Thoracic aorta (tissue), 2 donors: ENCODE data around the gene CNTN1. TPM values are rescaled to one million over a fixed set of nuclear protein-coding genes. Genes with fewer than 3 reads are reported as not detected.

Source experiments
- ATAC-seq: fragments of 150-250 bp; one replicate; pipeline ENCODE4 v1.8.0; 2017; ENCODE audit warnings: low read depth; ENCODE audit not compliant: insufficient number of reproducible peaks, low FRiP score
- DNase-seq: peaks from one replicate; pipeline ENCODE4 v3.0.0-alpha.2; 2020; ENCODE audit warnings: low spot score
- H3K27ac ChIP-seq, 2 donors: fragments of 200-600 bp; sonication (generic); 1 replicate in 1 of 2; 2 replicates in 1 of 2; pipeline ENCODE4 v1.5.1; 2016; ENCODE audit warnings: mild to moderate bottlenecking in 2 of 2, moderate library complexity in 2 of 2
- H3K27me3 ChIP-seq: fragments of 200-600 bp; sonication (generic); replicated peaks from 2 replicates; pipeline ENCODE4 v1.6.0; 2016; ENCODE audit warnings: mild to moderate bottlenecking; ENCODE audit not compliant: insufficient read depth
- H3K36me3 ChIP-seq: fragments of 200-600 bp; sonication (generic); one replicate; pipeline ENCODE4 v1.5.1; 2016
- H3K4me1 ChIP-seq, 2 donors: fragments of 200-600 bp; sonication (generic); 1 replicate in 1 of 2; 2 replicates in 1 of 2; pipeline versions ENCODE4 v1.5.1 to v1.6.0; 2016; ENCODE audit warnings: low read depth in 2 of 2, mild to moderate bottlenecking in 1 of 2; ENCODE audit not compliant: control insufficient read depth in 1 of 2
- H3K4me3 ChIP-seq: fragments of 200-600 bp; sonication (generic); 2 replicates; pipeline ENCODE4 v1.5.1; 2016; ENCODE audit warnings: mild to moderate bottlenecking
- H3K9me3 ChIP-seq: fragments of 200-600 bp; sonication (generic); 2 replicates; pipeline ENCODE4 v1.5.1; 2016
- total RNA-seq, 2 donors: library from RNA; depleted of rRNA; stranded (reverse); fragments of >200 nt; gene quantifications; one replicate each; pipeline versions ENCODE4 v1.1.0 to v1.2.3, GENCODE V29; 2016
- TF ChIP-seq, protein P1 (sequence below): fragments of 200-600 bp; sonication (generic); IDR thresholded peaks from one replicate; pipeline ENCODE4 v1.5.1; 2019; ENCODE audit warnings: antibody characterized with exemption

CNTN1 gene
- total RNA-seq, 2 donors from 2014 or later = 16.1 to 42.8 TPM

DNA sequence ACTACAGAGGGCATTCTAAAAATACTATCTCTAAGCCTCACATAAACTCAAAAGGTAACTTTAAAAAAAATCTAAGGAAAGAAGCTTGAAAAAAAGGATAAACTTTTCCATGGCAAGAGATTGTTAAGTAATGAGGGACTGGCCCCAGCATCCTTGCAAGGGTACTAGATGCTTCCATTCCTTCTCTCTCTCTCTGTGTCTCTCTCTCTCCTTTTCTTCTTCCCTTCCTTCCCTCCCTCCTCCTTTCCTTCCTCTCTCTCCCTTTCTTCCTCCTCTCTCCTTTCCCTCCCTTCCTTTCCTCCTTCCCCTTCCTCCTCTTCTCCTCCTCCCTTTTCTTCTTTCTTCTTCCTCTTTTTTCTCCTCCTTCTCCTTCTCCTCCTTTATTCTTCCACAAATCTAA, 23.8 kb downstream of the CNTN1 start:
- no peaks in the 10 kb centered on the region for H3K4me1 ChIP-seq
- H3K4me3 ChIP-seq = no peak overlapping the region
- H3K9me3 ChIP-seq = no peaks in the 10 kb centered on the region
- TF ChIP-seq, protein P1, sequence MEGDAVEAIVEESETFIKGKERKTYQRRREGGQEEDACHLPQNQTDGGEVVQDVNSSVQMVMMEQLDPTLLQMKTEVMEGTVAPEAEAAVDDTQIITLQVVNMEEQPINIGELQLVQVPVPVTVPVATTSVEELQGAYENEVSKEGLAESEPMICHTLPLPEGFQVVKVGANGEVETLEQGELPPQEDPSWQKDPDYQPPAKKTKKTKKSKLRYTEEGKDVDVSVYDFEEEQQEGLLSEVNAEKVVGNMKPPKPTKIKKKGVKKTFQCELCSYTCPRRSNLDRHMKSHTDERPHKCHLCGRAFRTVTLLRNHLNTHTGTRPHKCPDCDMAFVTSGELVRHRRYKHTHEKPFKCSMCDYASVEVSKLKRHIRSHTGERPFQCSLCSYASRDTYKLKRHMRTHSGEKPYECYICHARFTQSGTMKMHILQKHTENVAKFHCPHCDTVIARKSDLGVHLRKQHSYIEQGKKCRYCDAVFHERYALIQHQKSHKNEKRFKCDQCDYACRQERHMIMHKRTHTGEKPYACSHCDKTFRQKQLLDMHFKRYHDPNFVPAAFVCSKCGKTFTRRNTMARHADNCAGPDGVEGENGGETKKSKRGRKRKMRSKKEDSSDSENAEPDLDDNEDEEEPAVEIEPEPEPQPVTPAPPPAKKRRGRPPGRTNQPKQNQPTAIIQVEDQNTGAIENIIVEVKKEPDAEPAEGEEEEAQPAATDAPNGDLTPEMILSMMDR = no peak
- no peak overlapping the region for H3K27ac ChIP-seq
- DNase-seq (no peak), ATAC-seq (no peak)
- no peaks in the 10 kb centered on the region for H3K27me3 ChIP-seq
- H3K36me3 ChIP-seq = no peaks in the 10 kb centered on the region

DNA sequence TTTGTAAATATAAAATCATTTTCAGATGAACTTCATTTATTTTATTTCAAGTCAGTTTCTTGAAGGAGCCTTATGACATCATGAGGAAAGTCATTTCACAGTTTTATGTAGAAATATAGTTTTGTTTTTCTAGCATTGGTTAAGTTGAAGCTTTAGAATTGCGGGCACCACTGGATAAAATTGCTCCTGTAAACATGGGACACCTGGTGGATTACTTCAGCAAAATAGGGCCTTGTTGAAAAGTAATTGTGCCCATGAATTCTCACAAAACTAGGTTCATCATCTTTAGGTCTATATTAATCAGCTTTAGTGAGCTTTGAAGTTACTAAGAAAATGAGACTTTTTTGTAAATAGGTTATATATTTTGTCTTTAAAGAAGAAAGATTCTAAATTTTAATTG, 25.3 kb downstream of the CNTN1 start:
- DNase-seq = no peak
- H3K4me3 ChIP-seq = no peak overlapping the region
- no peak overlapping the region for H3K27ac ChIP-seq
- H3K4me1 ChIP-seq = no peaks in the 10 kb centered on the region
- no peak for ATAC-seq
- H3K27me3 ChIP-seq = no peaks in the 10 kb centered on the region
- H3K9me3 ChIP-seq = no peaks in the 10 kb centered on the region
- no peaks in the 10 kb centered on the region for H3K36me3 ChIP-seq
- TF ChIP-seq, protein P1 = no peak

DNA sequence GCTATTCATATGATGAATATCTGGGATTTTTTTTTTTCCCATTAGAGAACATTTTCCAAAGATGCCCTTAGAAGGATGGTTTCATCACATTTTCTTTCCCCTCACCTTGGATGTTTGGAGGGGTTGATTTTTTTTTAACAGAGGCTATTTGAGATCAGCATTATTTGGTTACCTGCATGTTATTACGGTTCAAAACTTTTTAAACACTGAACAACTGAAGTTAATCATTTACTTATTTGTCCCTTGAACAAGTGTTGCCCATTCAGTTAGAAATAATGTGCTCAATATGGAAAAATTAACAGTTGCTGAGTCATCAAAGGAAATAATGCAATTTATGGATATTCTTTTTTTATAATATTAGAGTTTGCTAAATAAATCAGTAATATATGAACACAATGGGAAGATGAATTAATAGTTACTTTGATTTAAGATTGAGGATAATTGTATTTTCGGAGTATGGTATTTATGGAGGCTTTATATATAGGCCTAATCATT, 26.7 kb downstream of the CNTN1 start:
- Histone ChIP-seq H3K4me3 (no peak overlapping the region), H3K4me1 (no peaks in the 10 kb centered on the region), H3K36me3 (no peaks in the 10 kb centered on the region), H3K27ac (no peak overlapping the region), H3K27me3 (no peaks in the 10 kb centered on the region), H3K9me3 (no peaks in the 10 kb centered on the region)
- TF ChIP-seq, protein P1 = no peak
- DNase-seq (no peak), ATAC-seq (no peak)

DNA sequence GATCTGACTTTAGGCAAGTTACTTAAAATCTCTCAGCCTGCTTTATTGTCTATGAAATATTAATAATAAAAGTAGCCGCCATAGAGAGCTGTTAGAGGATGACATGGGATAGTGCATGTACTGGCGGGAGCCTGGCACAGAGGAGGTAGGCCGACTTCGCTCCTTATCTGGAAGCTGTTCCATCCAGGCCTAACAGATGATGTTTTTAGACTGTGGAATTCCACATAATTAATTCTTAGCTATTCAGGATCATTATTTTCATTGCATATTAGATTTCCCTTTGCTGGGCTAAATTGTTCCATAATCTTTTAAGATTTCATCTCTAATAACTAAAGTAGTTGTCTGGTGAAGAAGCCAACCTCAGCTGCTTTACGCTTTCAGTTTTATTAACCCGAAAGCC, 30.8 kb downstream of the CNTN1 start:
- Histone ChIP-seq H3K4me1 (no peaks in the 10 kb centered on the region), H3K4me3 (no peak overlapping the region), H3K27ac (no peak overlapping the region), H3K9me3 (no peaks in the 10 kb centered on the region), H3K27me3 (no peaks in the 10 kb centered on the region), H3K36me3 (no peaks in the 10 kb centered on the region)
- DNase-seq (no peak), ATAC-seq (no peak)
- TF ChIP-seq, protein P1 = no peak

DNA sequence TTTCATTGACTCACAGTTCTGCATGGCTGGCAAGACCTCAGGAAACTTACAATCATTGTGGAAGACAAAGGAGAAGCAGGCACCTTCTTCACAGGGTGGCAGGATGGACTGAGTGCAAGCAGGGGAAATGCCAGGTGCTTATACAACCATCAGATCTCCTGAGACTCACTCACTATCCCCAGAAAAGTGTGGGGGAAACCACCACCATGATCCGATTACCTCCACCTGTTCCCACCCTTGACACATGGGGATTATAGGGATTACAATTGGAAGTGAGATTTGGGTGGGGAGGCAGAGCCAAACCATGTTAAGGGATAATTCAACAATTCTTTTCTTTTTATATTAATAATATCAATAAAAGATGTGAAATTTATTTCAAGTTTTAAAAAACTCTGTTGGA, 34.1 kb downstream of the CNTN1 start:
- TF ChIP-seq, protein P1 = no peak
- no peak for DNase-seq
- H3K27me3 ChIP-seq = no peaks in the 10 kb centered on the region

More for the DNA sequence above, 34.1 kb downstream of the CNTN1 start:
- Histone ChIP-seq H3K27ac (no peak overlapping the region), H3K4me1 (no peaks in the 10 kb centered on the region), H3K36me3 (no peaks in the 10 kb centered on the region), H3K4me3 (no peak overlapping the region), H3K9me3 (no peaks in the 10 kb centered on the region)
- no peak for ATAC-seq
